LNCAP (cell line): ENCODE results near the gene FSTL1.

ENCODE experiments used
- CTCF ChIP-seq: fragments of 450-650 bp; IDR thresholded peaks from 2 replicates; pipeline ENCODE4 v1.5.1; 2017; ENCODE audit warnings: mild to moderate bottlenecking

The FSTL1 gene

GRCh38 chr3:120489421-120489820 lies 38.6 kb upstream of the FSTL1 start:
- TF ChIP-seq CTCF: no peak

- no peak for TF ChIP-seq CTCF
These were observed 37.5 kb upstream of the FSTL1 start for GRCh38 chr3:120488296-120488695.

GRCh38 chr3:120487191-120487650 lies 36.4 kb upstream of the FSTL1 start:
- TF ChIP-seq CTCF: no peak

- TF ChIP-seq CTCF: no peak
These were observed 30.3 kb upstream of the FSTL1 start for GRCh38 chr3:120481081-120481480.

GRCh38 chr3:120477781-120478180 lies 27.0 kb upstream of the FSTL1 start:
- TF ChIP-seq CTCF: no peak

- TF ChIP-seq CTCF: no peak
These were observed 25.1 kb upstream of the FSTL1 start for GRCh38 chr3:120475722-120476377.

- TF ChIP-seq CTCF: no peak
These were observed 23.3 kb upstream of the FSTL1 start for GRCh38 chr3:120473896-120474675.
